HG02642 (cell line): ENCODE data around the gene ZBTB5.
A peak's percentile ranks its signal among the peaks of the same experiment; 100 is the strongest.
"Not testable (repeated sequence)": the region's sequence is repeated elsewhere in the genome, so short reads cannot be mapped to it uniquely, and the experiment has no call there.

ENCODE experiments used
- ATAC-seq: cut with Tn5 transposase; IDR thresholded peaks from one replicate; pipeline ENCODE4 v1.9.1; 2021; ENCODE audit warnings: mild to moderate bottlenecking; ENCODE audit not compliant: unreplicated experiment, poor library complexity

ZBTB5 gene

GRCh38 chr9:37465249-37466036 lies at the start of gene ZBTB5:
TSS of gene ZBTB5 (minus strand) at chr9:37465450. CDS start at chr9:37442551, 22,899 bp downstream.
- ATAC-seq, result peak; percentile 82

- no peak for ATAC-seq
Measured at GRCh38 chr9:37514999-37515398, 49.7 kb upstream of the ZBTB5 start.

- not testable (repeated sequence) for ATAC-seq
Measured at GRCh38 chr9:37514415-37514814, 49.2 kb upstream of the ZBTB5 start.

- ATAC-seq, result no peak
Measured at GRCh38 chr9:37512437-37512836, 47.2 kb upstream of the ZBTB5 start.

- ATAC-seq, result no peak
Measured at GRCh38 chr9:37511016-37512010, 46.1 kb upstream of the ZBTB5 start.

GRCh38 chr9:37510053-37510452 lies 44.8 kb upstream of the ZBTB5 start:
- ATAC-seq, result not testable (repeated sequence)

GRCh38 chr9:37509536-37509935 lies 44.3 kb upstream of the ZBTB5 start:
- ATAC-seq, result no peak

GRCh38 chr9:37508834-37509206 lies 43.6 kb upstream of the ZBTB5 start:
- ATAC-seq, result no peak

GRCh38 chr9:37508135-37508833 lies 43.0 kb upstream of the ZBTB5 start:
- no peak for ATAC-seq

GRCh38 chr9:37507566-37508134 lies 42.4 kb upstream of the ZBTB5 start:
- no peak for ATAC-seq

GRCh38 chr9:37504605-37505004 lies 39.4 kb upstream of the ZBTB5 start:
- ATAC-seq, result no peak

GRCh38 chr9:37503736-37504135 lies 38.5 kb upstream of the ZBTB5 start:
- no peak for ATAC-seq

- ATAC-seq, result no peak
Measured at GRCh38 chr9:37501957-37502596, 36.8 kb upstream of the ZBTB5 start.

- no peak for ATAC-seq
Measured at GRCh38 chr9:37499297-37499696, 34.0 kb upstream of the ZBTB5 start.

GRCh38 chr9:37498457-37498856 lies 33.2 kb upstream of the ZBTB5 start:
- no peak for ATAC-seq

GRCh38 chr9:37497320-37497719 lies 32.1 kb upstream of the ZBTB5 start:
- no peak for ATAC-seq

GRCh38 chr9:37496020-37496419 lies 30.8 kb upstream of the ZBTB5 start:
- no peak for ATAC-seq

GRCh38 chr9:37495571-37495970 lies 30.3 kb upstream of the ZBTB5 start:
- no peak for ATAC-seq

GRCh38 chr9:37491939-37492338 lies 26.7 kb upstream of the ZBTB5 start:
- no peak for ATAC-seq
